Neural progenitor cell (in vitro differentiated cells): ENCODE measurements around the gene RPE. TPM values are rescaled to one million over a fixed set of nuclear protein-coding genes. Genes with fewer than 3 reads are reported as not detected.

Experiments
- DNase-seq: peaks from one replicate; pipeline ENCODE4 v3.0.0-alpha.2; 2016; ENCODE audit warnings: low spot score
- H2AFZ ChIP-seq: fragments of 200-600 bp; sonication (generic); replicated peaks from 2 replicates; pipeline ENCODE4 v1.6.1; 2016; ENCODE audit warnings: antibody characterized with exemption
- H3F3A ChIP-seq: fragments of 200-600 bp; sonication (generic); 2 replicates; pipeline ENCODE4 v1.6.1; 2016; ENCODE audit warnings: antibody characterized with exemption, low read depth
- H3K27ac ChIP-seq: fragments of 200-600 bp; sonication (generic); 2 replicates; pipeline ENCODE4 v1.5.1; 2016; ENCODE audit warnings: mild to moderate bottlenecking
- H3K27me3 ChIP-seq: fragments of 200-600 bp; sonication (generic); 2 replicates; pipeline ENCODE4 v1.6.1; 2016; ENCODE audit warnings: mild to moderate bottlenecking, moderate library complexity
- H3K36me3 ChIP-seq: fragments of 200-600 bp; sonication (generic); 2 replicates; pipeline ENCODE4 v1.5.1; 2016
- H3K4me1 ChIP-seq: fragments of 200-600 bp; sonication (generic); 2 replicates; pipeline ENCODE4 v1.6.1; 2016; ENCODE audit warnings: mixed run types
- H3K4me2 ChIP-seq: fragments of 200-600 bp; sonication (generic); 2 replicates; pipeline ENCODE4 v1.6.1; 2016
- H3K4me3 ChIP-seq: fragments of 200-600 bp; sonication (generic); 2 replicates; pipeline ENCODE4 v1.5.1; 2016
- H3K79me2 ChIP-seq: fragments of 200-600 bp; sonication (generic); 2 replicates; pipeline ENCODE4 v1.6.1; 2016; ENCODE audit warnings: low read depth
- H3K9ac ChIP-seq: fragments of 200-600 bp; sonication (generic); 2 replicates; pipeline ENCODE4 v1.6.1; 2016
- H3K9me3 ChIP-seq: fragments of 200-600 bp; sonication (generic); 2 replicates; pipeline ENCODE4 v1.5.1; 2016; ENCODE audit warnings: low read depth
- H4K20me1 ChIP-seq: fragments of 200-600 bp; sonication (generic); 2 replicates; pipeline ENCODE4 v1.6.1; 2016; ENCODE audit warnings: low read depth
- H3K27ac Mint-ChIP-seq: 3 replicates; pipeline ENCODE4 v1.8.0; 2021; ENCODE audit warnings: mixed read lengths
- H3K27me3 Mint-ChIP-seq: 2 replicates; pipeline ENCODE4 v1.8.0; 2022; ENCODE audit warnings: low read depth, mild to moderate bottlenecking, inconsistent platforms, moderate library complexity, mixed read lengths; ENCODE audit not compliant: insufficient read depth
- H3K36me3 Mint-ChIP-seq: 3 replicates; pipeline ENCODE4 v1.8.0; 2021; ENCODE audit warnings: mixed read lengths
- H3K4me1 Mint-ChIP-seq: 3 replicates; pipeline ENCODE4 v1.8.0; 2021; ENCODE audit warnings: mixed read lengths
- H3K4me3 Mint-ChIP-seq: 3 replicates; pipeline ENCODE4 v1.8.0; 2021; ENCODE audit warnings: mild to moderate bottlenecking, moderate library complexity, mixed read lengths
- H3K9me3 Mint-ChIP-seq: 3 replicates; pipeline ENCODE4 v1.8.0; 2020; ENCODE audit warnings: mixed read lengths
- EZH2 ChIP-seq: fragments of 200-600 bp; sonication (generic); IDR thresholded peaks from 2 replicates; pipeline ENCODE4 v1.6.1; 2017; ENCODE audit warnings: antibody characterized with exemption, mild to moderate bottlenecking, moderate library complexity
- EZH2phosphoT487 ChIP-seq: fragments of 200-600 bp; sonication (generic); IDR thresholded peaks from 2 replicates; pipeline ENCODE4 v1.6.1; 2017; ENCODE audit warnings: antibody characterized with exemption
- total RNA-seq: library from RNA; depleted of rRNA; stranded (reverse); fragments of >200 nt; gene quantifications from 2 replicates; pipeline ENCODE4 v1.2.3, GENCODE V29; 2015; ENCODE audit warnings: low replicate concordance
- TF ChIP-seq, protein P1 (sequence below): fragments of 200-600 bp; sonication (generic); IDR thresholded peaks from 2 replicates; pipeline ENCODE4 v1.5.1; 2017; ENCODE audit warnings: antibody characterized with exemption, mild to moderate bottlenecking

RPE gene
- total RNA-seq, 1 donor from 2014 or later: 92.3 TPM

DNA sequence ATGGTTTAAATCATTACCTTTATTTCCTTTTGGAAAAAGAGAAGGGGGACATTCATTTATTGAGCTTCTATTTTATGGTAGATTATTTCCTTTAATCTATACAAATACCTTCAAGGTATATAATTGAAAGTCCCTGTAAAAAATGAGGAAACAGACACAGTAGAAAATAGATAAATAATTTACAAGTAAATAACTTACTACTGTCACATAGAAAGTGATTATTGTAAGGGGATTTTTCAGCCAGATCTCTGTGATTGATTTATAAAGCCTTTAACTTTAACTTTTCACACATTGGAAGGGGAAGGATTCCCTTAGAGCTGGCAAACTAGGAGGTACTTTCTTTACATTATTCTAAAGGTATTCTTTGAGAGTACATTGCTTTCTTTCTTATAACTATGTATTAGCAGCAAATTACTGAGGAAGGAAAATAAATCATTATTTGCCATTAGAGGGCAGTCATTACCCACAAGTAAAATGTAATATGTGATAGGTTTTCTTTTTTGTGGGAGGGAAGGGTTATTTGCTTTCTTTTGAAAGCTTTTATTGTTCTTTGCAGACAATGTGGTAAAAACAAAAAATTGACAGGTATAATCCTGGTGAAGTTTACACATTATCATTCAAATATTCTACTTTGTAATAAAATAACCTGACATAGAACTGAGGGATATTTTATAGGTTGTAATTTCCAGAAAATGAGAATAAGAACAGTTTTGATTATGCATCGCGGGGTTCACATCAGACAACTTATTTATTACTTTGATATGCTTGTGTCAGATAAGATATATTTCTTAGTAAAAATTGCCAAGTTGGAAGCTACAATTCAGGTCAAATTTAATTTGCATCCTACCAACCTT, 24.8 kb upstream of the RPE start:
- Histone ChIP-seq H2AFZ (no peak overlapping the region), H3K9me3 (no peaks in the 10 kb centered on the region), H3K9ac (no peak overlapping the region), H3K4me2 (no peak overlapping the region), H3F3A (no peaks in the 10 kb centered on the region), H4K20me1 (no peaks in the 10 kb centered on the region), H3K36me3 (no peaks in the 10 kb centered on the region), H3K4me3 (no peak overlapping the region), H3K27me3 (no peaks in the 10 kb centered on the region), H3K79me2 (no peaks in the 10 kb centered on the region), H3K4me1 (no peaks in the 10 kb centered on the region), H3K27ac (no peak overlapping the region)
- Mint-ChIP-seq H3K36me3 (no peaks in the 10 kb centered on the region), H3K27ac (no peak overlapping the region), H3K4me1 (no peaks in the 10 kb centered on the region), H3K27me3 (no peaks in the 10 kb centered on the region), H3K9me3 (no peaks in the 10 kb centered on the region), H3K4me3 (no peak overlapping the region)
- TF ChIP-seq, protein P1, sequence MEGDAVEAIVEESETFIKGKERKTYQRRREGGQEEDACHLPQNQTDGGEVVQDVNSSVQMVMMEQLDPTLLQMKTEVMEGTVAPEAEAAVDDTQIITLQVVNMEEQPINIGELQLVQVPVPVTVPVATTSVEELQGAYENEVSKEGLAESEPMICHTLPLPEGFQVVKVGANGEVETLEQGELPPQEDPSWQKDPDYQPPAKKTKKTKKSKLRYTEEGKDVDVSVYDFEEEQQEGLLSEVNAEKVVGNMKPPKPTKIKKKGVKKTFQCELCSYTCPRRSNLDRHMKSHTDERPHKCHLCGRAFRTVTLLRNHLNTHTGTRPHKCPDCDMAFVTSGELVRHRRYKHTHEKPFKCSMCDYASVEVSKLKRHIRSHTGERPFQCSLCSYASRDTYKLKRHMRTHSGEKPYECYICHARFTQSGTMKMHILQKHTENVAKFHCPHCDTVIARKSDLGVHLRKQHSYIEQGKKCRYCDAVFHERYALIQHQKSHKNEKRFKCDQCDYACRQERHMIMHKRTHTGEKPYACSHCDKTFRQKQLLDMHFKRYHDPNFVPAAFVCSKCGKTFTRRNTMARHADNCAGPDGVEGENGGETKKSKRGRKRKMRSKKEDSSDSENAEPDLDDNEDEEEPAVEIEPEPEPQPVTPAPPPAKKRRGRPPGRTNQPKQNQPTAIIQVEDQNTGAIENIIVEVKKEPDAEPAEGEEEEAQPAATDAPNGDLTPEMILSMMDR: peak; percentile 65
- TF ChIP-seq EZH2 (no peak), EZH2phosphoT487 (no peak)
- peak; percentile 33 for DNase-seq

DNA sequence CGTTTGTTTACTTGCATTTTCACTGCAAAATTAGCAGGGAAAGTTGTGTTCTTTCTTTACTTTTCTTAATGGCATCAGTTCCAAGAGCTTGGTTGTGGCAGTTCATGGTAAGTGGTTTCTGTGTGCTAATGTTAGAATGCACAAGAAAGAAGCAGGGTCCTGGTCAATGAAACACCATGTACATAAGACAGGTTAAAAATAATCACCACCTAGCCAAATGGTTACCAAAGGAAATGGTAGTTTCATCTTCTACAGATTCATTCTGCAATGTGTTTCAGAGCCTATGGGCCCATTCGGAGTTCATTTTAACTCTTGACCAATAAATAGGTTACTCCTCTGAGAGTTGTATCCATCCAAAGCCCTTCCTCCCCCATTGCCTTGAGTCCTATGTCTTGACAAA, 18.1 kb upstream of the RPE start:
- no peak overlapping the region for H3K4me3 Mint-ChIP-seq
- Histone ChIP-seq H3K4me1 (peaks cover 5% of the 10 kb centered on the region), H3K4me2 (no peak overlapping the region), H2AFZ (no peak overlapping the region), H3K79me2 (no peaks in the 10 kb centered on the region), H3K36me3 (no peaks in the 10 kb centered on the region), H3K9me3 (no peaks in the 10 kb centered on the region), H3K9ac (no peak overlapping the region), H3F3A (no peaks in the 10 kb centered on the region), H3K27ac (no peak overlapping the region), H3K27me3 (no peaks in the 10 kb centered on the region), H3K4me3 (no peak overlapping the region), H4K20me1 (no peaks in the 10 kb centered on the region)
- no peaks in the 10 kb centered on the region for H3K4me1 Mint-ChIP-seq
- H3K9me3 Mint-ChIP-seq: no peaks in the 10 kb centered on the region
- H3K36me3 Mint-ChIP-seq: no peaks in the 10 kb centered on the region
- TF ChIP-seq EZH2phosphoT487: no peak
- TF ChIP-seq, protein P1: no peak
- TF ChIP-seq EZH2: no peak
- no peaks in the 10 kb centered on the region for H3K27me3 Mint-ChIP-seq
- no peak for DNase-seq
- H3K27ac Mint-ChIP-seq: no peak overlapping the region

DNA sequence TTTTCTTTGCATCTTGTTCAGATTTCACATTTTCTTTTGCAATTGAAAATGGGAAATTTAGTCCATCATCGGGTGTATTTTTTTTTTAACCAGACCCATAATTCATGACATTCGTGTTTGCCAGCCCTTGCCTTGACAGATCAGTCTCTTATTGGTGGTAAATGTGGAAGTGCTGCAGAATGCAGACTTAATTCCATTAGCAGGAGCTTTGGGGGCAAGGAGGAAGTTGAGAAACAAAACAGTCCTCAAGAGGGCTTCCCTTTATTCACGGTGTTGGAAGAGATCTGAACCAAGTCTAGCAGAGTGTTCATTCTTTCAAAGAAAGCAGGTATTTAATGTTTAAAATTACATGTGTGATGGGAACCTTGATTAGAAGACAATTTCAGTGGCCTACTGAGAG, 16.6 kb upstream of the RPE start:
- H3K4me3 Mint-ChIP-seq: no peak overlapping the region
- no peaks in the 10 kb centered on the region for H3K36me3 ChIP-seq

More for the DNA sequence above, 16.6 kb upstream of the RPE start:
- TF ChIP-seq EZH2: no peak
- no peak for TF ChIP-seq EZH2phosphoT487
- TF ChIP-seq, protein P1: no peak
- peak overlapping the region; percentile 20 for H2AFZ ChIP-seq
- H3K9me3 ChIP-seq: no peaks in the 10 kb centered on the region
- H3K27ac ChIP-seq: no peak overlapping the region
- H3K4me1 ChIP-seq: peaks cover 5% of the 10 kb centered on the region
- H3F3A ChIP-seq: no peaks in the 10 kb centered on the region
- no peak overlapping the region for H3K4me2 ChIP-seq
- no peaks in the 10 kb centered on the region for H3K79me2 ChIP-seq
- H3K36me3 Mint-ChIP-seq: no peaks in the 10 kb centered on the region
- H3K4me1 Mint-ChIP-seq: no peaks in the 10 kb centered on the region
- no peaks in the 10 kb centered on the region for H3K27me3 Mint-ChIP-seq
- H3K4me3 ChIP-seq: no peak overlapping the region
- no peak for DNase-seq
- no peaks in the 10 kb centered on the region for H4K20me1 ChIP-seq
- H3K27me3 ChIP-seq: no peaks in the 10 kb centered on the region
- no peak overlapping the region for H3K9ac ChIP-seq
- no peak overlapping the region for H3K27ac Mint-ChIP-seq
- no peaks in the 10 kb centered on the region for H3K9me3 Mint-ChIP-seq
